ENCODE data around the gene RSRC2.
"Not testable (repeated sequence)": the region's sequence is repeated elsewhere in the genome, so short reads cannot be mapped to it uniquely, and the experiment has no call there.

GRCh38 chr12:122570006-122570405 lies 43.3 kb upstream of the RSRC2 start:
- not testable (repeated sequence) for TF ChIP-seq CTCF (IDR thresholded peaks at IDR 0.05); ZNF281 (CRISPR knock-in tag; IDR thresholded peaks at IDR 0.05); MAX (CRISPR knock-in tag; IDR thresholded peaks at IDR 0.05); ATF2 (CRISPR knock-in tag; IDR thresholded peaks at IDR 0.05; ENCODE audit: borderline replicate concordance, low read depth); FOXK1 (CRISPR knock-in tag; IDR thresholded peaks at IDR 0.05); HMGXB4 (CRISPR knock-in tag; IDR thresholded peaks at IDR 0.05); SMAD4 (CRISPR knock-in tag; IDR thresholded peaks at IDR 0.05); SP1 (CRISPR knock-in tag; conservative IDR thresholded peaks at IDR 0.05); IRF2 (CRISPR knock-in tag; IDR thresholded peaks at IDR 0.05; ENCODE audit: borderline replicate concordance, low read depth); CBFB (CRISPR knock-in tag; IDR thresholded peaks at IDR 0.05; ENCODE audit: low read depth); TP53 (CRISPR knock-in tag; IDR thresholded peaks at IDR 0.05)
